T47D (cell line): Measurements from ENCODE around the gene MYO1D.
A peak's percentile ranks its signal among the peaks of the same experiment; 100 is the strongest.

Experiments
- DNase-seq, 2 experiments: peaks; one replicate each; pipeline versions ENCODE4 v3.0.0 to v3.0.0-alpha.2; 2011 to 2012; ENCODE audit warnings: low read depth in 1 of 2, low spot score in 1 of 2
- JUND ChIP-seq: IDR thresholded peaks from 2 replicates; pipeline ENCODE4 v1.6.1; 2012; ENCODE audit warnings: low read depth
- in situ Hi-C: cut with HindIII; loops from 2 replicates; pipeline ENCODE4 v1.10.0; 2016; ENCODE audit warnings: low sequenced_read_pairs, low pct_unique_long_range_greater_than_20kb

The MYO1D gene

GRCh38 chr17:32609884-32610650, 266.9 kb downstream of the MYO1D start:
- no peak for TF ChIP-seq JUND
- in situ Hi-C loops, result no loop called here
- DNase-seq, result no peak

- TF ChIP-seq JUND, result no peak
- peak; percentile 46 to 81 for DNase-seq
- in situ Hi-C loops, result no loop called here
Measured at GRCh38 chr17:32609085-32609484, 267.8 kb downstream of the MYO1D start.

GRCh38 chr17:32608267-32608666, 268.7 kb downstream of the MYO1D start:
- DNase-seq, result no peak
- no peak for TF ChIP-seq JUND
- in situ Hi-C loops, result no loop called here

- in situ Hi-C loops, result no loop called here
- DNase-seq, result no peak
- TF ChIP-seq JUND, result no peak
Measured at GRCh38 chr17:32604966-32605365, 272.0 kb downstream of the MYO1D start.

GRCh38 chr17:32602396-32602795, 274.5 kb downstream of the MYO1D start:
- TF ChIP-seq JUND, result no peak
- in situ Hi-C loops, result no loop called here
- no peak for DNase-seq

- no peak for DNase-seq
- TF ChIP-seq JUND, result no peak
- in situ Hi-C loops, result no loop called here
Measured at GRCh38 chr17:32601866-32602265, 275.1 kb downstream of the MYO1D start.

- in situ Hi-C loops, result no loop called here
- no peak for DNase-seq
- TF ChIP-seq JUND, result no peak
Measured at GRCh38 chr17:32596628-32597027, 280.3 kb downstream of the MYO1D start.

GRCh38 chr17:32596206-32596605, 280.7 kb downstream of the MYO1D start:
- no peak for DNase-seq
- in situ Hi-C loops, result no loop called here
- TF ChIP-seq JUND, result no peak

- no peak for DNase-seq
- in situ Hi-C loops, result no loop called here
- no peak for TF ChIP-seq JUND
Measured at GRCh38 chr17:32593003-32593402, 283.9 kb downstream of the MYO1D start.

- no peak for TF ChIP-seq JUND
- DNase-seq, result no peak
- in situ Hi-C loops, result no loop called here
Measured at GRCh38 chr17:32591405-32591804, 285.5 kb downstream of the MYO1D start.

- no peak for TF ChIP-seq JUND
- in situ Hi-C loops, result no loop called here
- no peak for DNase-seq
Measured at GRCh38 chr17:32590974-32591373, 285.9 kb downstream of the MYO1D start.

- TF ChIP-seq JUND, result no peak
- peak; percentile 21 to 54 for DNase-seq
- in situ Hi-C loops, result no loop called here
Measured at GRCh38 chr17:32588982-32589381, 287.9 kb downstream of the MYO1D start.

GRCh38 chr17:32588135-32588534, 288.8 kb downstream of the MYO1D start:
- in situ Hi-C loops, result no loop called here
- DNase-seq, result no peak
- no peak for TF ChIP-seq JUND

GRCh38 chr17:32586666-32587065, 290.3 kb downstream of the MYO1D start:
- no peak for TF ChIP-seq JUND
- in situ Hi-C loops, result no loop called here
- no peak for DNase-seq
